ENCODE data around the gene SERPINB4. TPM values are rescaled to one million over a fixed set of nuclear protein-coding genes. Genes with fewer than 3 reads are reported as not detected.

SERPINB4 gene
- total RNA-seq, 1 donor from 2014 or later, result not detected

DNA sequence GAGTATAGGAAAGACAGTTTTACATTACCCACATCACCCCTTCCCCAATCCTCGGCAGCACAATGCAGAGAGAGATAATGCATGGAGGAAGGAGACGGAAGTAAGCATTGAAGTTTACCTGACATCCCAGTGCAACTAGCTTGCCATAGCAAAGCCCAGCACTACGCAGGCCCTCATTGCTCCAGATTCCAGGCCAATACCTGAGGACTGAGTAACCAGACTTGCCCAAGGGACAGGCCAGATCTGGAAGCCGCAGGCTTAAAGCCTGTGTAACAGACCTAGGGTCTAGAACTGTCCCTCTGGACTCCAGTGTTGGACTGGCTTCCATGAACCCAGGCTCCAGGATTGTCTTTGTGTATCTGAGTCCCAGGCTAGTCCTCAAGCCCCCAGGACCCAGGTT is 17.6 kb downstream of the SERPINB4 start:
- Histone ChIP-seq H3K27me3 (ENCODE audit: control insufficient read depth, insufficient read depth, low read length) (no peaks in the 10 kb centered on the region), H3K36me3 (ENCODE audit: control insufficient read depth, insufficient read depth, low read length) (no peaks in the 10 kb centered on the region), H3K4me3 (ENCODE audit: low read depth, low read length) (no peak overlapping the region)
- DNase-seq (ENCODE audit: low read depth), result no peak
- no peak for TF ChIP-seq CTCF (IDR thresholded peaks at IDR 0.05; ENCODE audit: insufficient read depth, low read length, poor library complexity, severe bottlenecking)

DNA sequence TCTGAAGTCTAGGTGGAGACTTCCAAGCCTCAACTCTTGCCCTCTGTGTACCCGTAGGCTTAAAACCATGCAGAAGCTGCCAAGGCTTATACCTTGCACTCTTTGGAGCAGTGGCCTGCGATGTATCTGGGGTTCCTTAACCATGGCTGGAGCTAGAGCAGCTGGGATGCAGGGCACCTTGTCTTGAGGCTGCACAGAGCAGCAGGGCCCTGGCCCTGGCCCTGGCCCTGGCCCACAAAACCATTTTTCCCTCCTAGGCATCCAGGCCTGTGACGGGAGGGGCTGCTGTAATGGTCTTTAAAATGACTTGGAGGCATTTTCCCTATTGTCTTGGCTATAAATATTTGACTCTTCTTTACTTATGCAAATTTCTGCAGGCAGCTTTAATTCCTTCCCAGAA is 19.2 kb downstream of the SERPINB4 start:
- H3K27me3 ChIP-seq (ENCODE audit: control insufficient read depth, insufficient read depth, low read length), result no peaks in the 10 kb centered on the region
- no peak for TF ChIP-seq CTCF (IDR thresholded peaks at IDR 0.05; ENCODE audit: insufficient read depth, low read length, poor library complexity, severe bottlenecking)
- no peak overlapping the region for H3K4me3 ChIP-seq (ENCODE audit: low read depth, low read length)
- H3K36me3 ChIP-seq (ENCODE audit: control insufficient read depth, insufficient read depth, low read length), result no peaks in the 10 kb centered on the region
- DNase-seq (ENCODE audit: low read depth), result no peak

- no peak for TF ChIP-seq CTCF (IDR thresholded peaks at IDR 0.05; ENCODE audit: insufficient read depth, low read length, poor library complexity, severe bottlenecking)
- DNase-seq (ENCODE audit: low read depth), result no peak
- Histone ChIP-seq H3K4me3 (ENCODE audit: low read depth, low read length) (no peak overlapping the region), H3K27me3 (ENCODE audit: control insufficient read depth, insufficient read depth, low read length) (no peaks in the 10 kb centered on the region), H3K36me3 (ENCODE audit: control insufficient read depth, insufficient read depth, low read length) (no peaks in the 10 kb centered on the region)
These were observed 24.4 kb downstream of the SERPINB4 start for GRCh38 chr18:63619661-63620060.

GRCh38 chr18:63617915-63618234 is 26.2 kb downstream of the SERPINB4 start:
- no peak for TF ChIP-seq CTCF (IDR thresholded peaks at IDR 0.05; ENCODE audit: insufficient read depth, low read length, poor library complexity, severe bottlenecking)
- no peak for DNase-seq (ENCODE audit: low read depth)

GRCh38 chr18:63617049-63617914 is 26.8 kb downstream of the SERPINB4 start:
- Histone ChIP-seq H3K4me3 (ENCODE audit: low read depth, low read length) (no peak overlapping the region), H3K27me3 (ENCODE audit: control insufficient read depth, insufficient read depth, low read length) (no peaks in the 10 kb centered on the region), H3K36me3 (ENCODE audit: control insufficient read depth, insufficient read depth, low read length) (no peaks in the 10 kb centered on the region)
- DNase-seq (ENCODE audit: low read depth), result no peak
- TF ChIP-seq CTCF (IDR thresholded peaks at IDR 0.05; ENCODE audit: insufficient read depth, low read length, poor library complexity, severe bottlenecking), result no peak

More at GRCh38 chr18:63617915-63618234, 26.2 kb downstream of the SERPINB4 start:
- Histone ChIP-seq H3K36me3 (ENCODE audit: control insufficient read depth, insufficient read depth, low read length) (no peaks in the 10 kb centered on the region), H3K27me3 (ENCODE audit: control insufficient read depth, insufficient read depth, low read length) (no peaks in the 10 kb centered on the region), H3K4me3 (ENCODE audit: low read depth, low read length) (no peak overlapping the region)

GRCh38 chr18:63613420-63613819 is 30.6 kb downstream of the SERPINB4 start:
- TF ChIP-seq CTCF (IDR thresholded peaks at IDR 0.05; ENCODE audit: insufficient read depth, low read length, poor library complexity, severe bottlenecking), result no peak
- Histone ChIP-seq H3K27me3 (ENCODE audit: control insufficient read depth, insufficient read depth, low read length) (no peaks in the 10 kb centered on the region), H3K4me3 (ENCODE audit: low read depth, low read length) (no peak overlapping the region), H3K36me3 (ENCODE audit: control insufficient read depth, insufficient read depth, low read length) (no peaks in the 10 kb centered on the region)
- no peak for DNase-seq (ENCODE audit: low read depth)

All from kidney epithelial cell (primary cell).